GM20000 (cell line): ENCODE data around the gene FBF1.
A peak's percentile ranks its signal among the peaks of the same experiment; 100 is the strongest.
"Not testable (repeated sequence)": the region's sequence is repeated elsewhere in the genome, so short reads cannot be mapped to it uniquely, and the experiment has no call there.

Experiments
- DNase-seq: peaks from one replicate; pipeline ENCODE4 v3.0.0; 2012; ENCODE audit warnings: low spot score
- TF ChIP-seq, protein P1 (sequence below): IDR thresholded peaks from 2 replicates; pipeline ENCODE4 v1.5.1; 2012; ENCODE audit warnings: mild to moderate bottlenecking, control low read depth; ENCODE audit errors: extremely low read depth, missing control alignments

FBF1 gene

DNA sequence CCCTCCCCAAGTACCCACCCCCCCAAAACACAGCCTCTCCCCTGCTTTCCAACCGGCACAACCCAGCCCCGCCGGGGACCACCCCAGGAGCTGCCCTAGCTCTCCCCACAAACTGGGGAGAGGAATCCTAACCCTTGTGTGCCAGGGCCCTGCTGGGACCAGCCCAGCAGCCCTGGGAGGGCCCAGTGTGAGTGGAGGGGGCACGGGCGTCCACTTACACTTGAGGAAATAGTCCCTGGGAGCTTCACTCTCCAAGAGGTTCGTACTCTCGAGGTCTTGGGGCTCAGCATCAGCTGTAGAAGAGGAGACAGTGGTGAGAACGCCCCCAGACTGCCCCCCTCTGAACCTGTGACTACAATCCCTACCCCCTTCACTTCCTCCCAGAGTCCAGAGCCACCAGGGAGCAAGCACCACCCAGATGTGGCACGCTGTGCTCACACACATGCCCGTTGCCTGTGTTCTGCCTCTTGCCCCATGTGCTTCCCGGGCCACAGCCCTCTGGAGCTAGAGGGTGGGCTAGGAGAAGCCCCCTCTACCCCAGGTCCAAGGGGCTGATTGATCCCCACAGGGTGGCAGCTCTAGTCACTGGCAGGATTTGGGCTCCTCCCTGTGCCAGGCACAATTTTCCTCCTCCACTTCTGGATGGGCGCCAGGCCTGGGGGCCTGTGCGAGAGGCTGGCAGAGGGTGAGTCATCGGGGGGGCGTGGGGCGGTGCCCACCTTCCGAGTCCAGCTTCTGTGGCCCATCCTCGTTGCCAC lies 65.5 kb downstream of the FBF1 start:
- DNase-seq, result peak; percentile 10
- TF ChIP-seq, protein P1, sequence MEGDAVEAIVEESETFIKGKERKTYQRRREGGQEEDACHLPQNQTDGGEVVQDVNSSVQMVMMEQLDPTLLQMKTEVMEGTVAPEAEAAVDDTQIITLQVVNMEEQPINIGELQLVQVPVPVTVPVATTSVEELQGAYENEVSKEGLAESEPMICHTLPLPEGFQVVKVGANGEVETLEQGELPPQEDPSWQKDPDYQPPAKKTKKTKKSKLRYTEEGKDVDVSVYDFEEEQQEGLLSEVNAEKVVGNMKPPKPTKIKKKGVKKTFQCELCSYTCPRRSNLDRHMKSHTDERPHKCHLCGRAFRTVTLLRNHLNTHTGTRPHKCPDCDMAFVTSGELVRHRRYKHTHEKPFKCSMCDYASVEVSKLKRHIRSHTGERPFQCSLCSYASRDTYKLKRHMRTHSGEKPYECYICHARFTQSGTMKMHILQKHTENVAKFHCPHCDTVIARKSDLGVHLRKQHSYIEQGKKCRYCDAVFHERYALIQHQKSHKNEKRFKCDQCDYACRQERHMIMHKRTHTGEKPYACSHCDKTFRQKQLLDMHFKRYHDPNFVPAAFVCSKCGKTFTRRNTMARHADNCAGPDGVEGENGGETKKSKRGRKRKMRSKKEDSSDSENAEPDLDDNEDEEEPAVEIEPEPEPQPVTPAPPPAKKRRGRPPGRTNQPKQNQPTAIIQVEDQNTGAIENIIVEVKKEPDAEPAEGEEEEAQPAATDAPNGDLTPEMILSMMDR, result no peak

DNA sequence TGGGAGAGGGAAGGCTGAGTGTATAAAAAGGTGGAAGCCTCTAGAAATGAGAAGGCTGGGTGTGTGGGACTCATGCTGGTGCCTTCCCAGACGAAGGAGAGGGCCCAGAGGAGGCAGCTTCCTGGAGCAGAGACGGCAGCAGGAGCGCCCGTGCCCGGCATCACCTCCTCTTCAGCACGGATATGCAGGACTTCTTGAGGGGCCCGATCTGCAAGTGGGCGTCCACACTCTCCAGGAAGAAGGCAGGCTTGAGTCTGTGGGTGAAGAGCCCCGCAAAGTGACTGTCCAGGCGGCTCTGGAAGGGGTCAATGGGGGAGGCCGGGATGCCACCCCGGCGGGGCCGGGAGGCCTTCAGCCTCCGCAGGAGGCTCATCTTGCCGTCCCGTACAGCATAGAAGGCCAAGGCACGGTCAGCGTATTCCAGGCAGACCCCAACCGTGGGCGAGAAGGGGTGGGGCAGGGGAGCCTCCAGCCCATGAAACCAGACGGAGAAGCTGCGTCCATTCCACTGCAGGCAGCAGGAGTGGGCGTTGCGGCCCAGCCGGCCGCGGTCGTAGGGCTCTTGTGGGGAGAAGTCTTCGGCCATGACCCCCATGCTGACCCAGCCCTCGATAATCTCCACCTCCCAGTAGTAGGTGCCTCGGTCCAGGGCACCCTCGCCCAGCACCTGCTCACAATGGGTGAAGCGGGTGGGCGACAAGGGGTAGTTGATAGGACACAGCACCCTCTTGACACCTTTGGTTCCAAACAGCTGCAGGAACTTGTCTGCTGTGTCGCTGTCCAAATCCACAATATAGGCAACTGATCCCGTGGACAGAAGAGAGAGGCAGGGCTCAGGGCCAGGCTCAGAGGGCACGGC lies 66.3 kb downstream of the FBF1 start:
- DNase-seq, result peak; percentile 5
- TF ChIP-seq, protein P1, result no peak

DNA sequence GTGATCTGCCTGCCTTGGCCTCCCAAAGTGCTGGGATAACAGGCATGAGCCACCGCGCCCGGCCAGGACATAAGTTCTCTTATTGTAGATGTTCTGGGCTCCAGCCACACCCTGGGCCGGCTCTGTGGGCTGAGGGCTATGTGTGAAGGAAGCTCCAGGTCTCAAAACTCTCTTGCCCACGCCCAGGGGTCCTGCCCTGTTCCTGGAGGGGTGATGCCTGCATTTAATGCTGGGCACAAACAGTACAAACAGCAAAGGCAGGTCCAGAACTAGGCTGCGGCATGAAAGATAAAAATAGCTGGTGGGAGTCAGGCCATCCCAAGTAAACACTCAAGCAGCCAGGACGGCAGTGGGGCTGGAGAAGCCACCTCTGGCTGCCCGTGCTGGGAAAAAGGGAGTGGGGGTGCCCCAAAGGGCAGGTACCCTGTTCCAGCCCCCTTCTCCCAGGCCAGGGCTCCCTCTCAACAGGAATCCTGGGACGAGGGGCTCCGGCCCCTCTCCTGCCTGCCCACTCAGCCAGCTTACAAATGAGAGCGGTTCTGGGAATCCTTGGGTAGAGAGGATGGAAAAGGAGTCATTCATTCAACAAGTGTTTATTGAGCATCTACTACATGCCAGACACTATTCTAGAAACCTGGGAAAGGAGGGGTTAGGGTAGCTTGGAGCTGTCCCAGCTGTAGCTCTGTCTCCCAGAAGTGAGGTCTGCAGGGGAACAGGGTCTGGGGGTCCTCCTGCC lies 67.1 kb downstream of the FBF1 start:
- DNase-seq, result no peak
- TF ChIP-seq, protein P1, result no peak

DNA sequence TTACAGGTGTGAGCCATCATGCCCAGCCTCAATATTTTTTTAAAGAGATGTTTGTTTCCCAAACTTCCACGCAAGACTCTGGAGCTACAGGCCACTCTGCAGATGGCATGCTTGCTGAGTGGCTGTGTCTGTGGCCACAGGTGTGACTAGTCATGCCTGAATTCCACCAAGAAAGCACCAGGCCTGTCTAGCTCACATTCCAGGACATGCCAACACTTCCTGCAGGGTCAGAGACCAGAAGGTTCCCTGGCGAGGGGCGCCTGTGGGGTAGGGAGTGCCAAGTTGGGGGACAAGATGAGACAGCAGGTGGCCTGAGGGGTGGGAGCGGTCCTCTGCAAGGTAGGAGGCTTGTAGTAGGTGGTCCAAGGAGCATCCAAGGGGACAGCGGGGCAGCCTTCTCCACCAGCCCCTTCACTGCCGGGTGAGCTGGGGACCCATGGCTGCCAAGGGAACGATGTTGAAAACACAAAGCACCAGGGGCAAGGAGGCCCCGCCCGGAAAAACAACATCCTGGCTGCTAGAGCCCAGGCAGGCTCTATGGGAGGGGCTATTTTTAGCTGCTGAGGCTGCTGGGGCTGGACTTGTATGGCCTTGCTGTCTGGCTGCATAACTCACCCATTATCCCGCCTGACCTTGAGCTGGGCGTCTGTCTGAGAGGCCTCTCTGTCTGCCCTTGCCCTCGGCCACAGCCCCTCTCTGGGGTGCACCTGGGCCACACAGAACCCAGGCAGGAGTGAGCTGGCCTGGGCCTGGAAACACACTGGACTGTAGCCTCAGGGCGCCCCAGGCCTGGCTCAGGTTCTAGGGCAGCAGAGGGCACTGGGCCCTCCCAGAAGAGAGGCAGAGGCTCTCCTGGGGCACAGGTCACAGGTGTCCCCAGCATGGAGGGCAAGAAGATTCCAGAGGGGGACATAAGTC lies 68.1 kb downstream of the FBF1 start:
- TF ChIP-seq, protein P1, result no peak
- DNase-seq, result no peak

DNA sequence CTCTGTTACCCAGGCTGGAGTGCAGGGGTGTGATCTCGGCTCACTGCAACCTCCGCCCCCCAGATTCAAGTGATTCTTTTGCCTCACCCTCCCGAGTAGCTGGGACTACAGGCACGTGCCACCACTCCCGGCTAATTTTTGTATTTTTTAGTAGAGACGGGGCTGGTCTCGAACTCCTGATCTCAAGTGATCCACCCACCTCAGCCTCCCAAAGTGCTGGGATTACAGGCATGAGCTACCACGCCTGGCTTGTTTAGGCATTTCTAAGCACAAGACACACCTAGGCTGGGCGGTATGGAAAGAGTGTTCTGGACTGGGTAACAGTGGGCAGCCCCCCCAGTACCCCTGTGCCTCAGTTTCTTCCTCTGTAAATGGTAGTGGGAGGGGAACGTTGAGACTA lies 70.6 kb downstream of the FBF1 start:
- not testable (repeated sequence) for DNase-seq

DNA sequence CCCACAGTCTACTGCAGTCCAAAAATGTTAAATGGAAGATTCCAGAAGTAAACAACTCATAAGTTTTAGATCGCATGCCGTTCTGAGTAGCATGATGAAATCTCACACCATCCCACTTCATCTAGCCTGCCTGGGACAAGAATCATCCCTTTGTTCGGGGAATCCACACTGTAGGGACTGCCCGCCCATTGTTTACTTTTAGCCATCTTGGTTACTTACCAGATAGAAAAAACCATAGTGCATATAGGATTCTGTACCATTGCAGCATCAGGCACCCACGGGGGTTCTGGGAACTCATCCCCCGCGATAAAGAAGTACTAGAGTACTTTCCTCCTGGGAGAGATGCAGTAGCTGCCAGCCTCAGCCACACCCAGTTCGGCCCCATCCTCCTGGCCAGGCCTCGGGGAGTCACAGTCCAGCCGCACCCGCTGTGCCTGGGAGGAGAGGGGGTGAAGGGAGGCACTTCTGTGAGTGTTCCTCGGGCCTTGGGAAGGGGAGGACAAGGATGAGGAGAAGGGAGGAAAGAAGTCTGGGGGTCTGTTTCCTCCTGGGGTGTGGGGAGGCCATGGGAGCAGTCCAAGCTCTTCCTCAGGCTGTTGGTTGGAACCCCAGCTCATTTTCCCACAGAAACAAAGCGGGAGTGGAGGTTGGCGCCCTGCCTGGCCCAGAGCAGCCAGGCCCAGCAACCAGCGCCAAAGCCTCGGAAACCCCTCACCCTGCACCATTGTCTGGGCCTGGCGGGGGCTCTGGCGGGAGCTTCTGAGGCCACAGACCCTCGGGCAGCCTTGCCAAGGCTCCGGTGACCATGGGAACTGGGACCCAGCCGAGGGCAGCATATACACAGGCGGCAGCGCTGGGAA lies 71.3 kb downstream of the FBF1 start:
- TF ChIP-seq, protein P1, result no peak
- DNase-seq, result no peak

DNA sequence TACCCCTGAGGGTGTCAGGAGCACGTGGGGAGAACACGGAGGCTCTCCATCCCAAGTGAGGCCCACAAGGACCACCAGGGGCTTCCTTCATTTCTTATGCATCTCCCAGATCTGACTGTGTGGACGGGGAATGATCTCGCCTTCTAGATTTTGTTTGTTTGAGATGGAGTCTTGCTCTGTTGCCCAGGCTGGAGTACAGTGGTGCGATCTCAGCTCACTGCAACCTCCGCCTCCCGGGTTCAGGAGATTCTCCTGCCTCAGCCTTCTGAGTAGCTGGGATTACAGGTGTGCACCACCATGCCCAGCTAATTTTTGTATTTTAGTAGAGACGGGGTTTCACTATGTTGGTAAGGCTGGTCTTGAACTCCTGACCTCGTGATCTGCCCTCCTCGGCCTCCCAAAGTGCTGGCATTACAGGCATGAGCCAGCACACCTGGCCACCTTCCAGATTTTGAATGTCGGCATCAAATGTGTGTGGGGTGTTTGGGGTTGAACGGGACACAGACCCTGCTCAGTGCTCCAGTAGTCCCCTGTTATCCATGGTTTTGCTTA lies 72.0 kb downstream of the FBF1 start:
- DNase-seq, result not testable (repeated sequence)

DNA sequence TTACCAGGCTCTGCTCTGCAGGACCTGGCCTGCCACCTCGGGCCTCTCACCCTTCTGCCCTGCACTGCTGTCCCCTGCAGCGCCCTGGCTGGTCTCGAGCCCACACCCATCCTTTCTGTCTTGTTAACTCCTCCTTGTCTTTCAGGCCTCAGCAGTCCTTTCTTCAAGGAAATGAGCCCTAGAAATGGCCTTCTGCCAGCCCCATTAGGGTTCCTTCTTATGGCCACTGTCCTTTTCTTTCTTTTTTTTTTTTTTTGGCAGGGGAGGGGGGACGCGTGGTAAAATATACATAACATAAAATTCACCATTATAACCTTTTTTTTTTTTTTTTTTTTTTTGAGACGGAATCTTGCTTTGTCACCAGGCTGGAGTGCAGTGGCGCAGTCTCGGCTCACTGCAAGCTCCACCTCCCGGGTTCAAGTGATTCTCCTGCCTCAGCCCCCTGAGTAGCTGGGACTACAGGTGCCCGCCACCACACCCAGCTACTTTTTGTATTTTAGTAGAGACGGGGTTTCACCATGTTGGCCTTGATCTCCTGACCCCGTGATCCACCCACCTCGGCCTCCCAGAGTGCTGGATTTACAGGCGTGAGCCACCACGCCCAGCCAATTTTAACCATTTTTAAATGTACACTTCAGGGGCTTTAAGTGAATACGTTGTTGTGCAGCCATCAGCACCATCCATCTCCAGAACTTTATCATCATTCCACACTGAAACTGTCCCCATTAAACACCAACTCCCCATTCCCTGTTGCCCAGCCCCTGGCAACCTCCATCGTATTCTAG lies 75.2 kb downstream of the FBF1 start:
- not testable (repeated sequence) for DNase-seq

DNA sequence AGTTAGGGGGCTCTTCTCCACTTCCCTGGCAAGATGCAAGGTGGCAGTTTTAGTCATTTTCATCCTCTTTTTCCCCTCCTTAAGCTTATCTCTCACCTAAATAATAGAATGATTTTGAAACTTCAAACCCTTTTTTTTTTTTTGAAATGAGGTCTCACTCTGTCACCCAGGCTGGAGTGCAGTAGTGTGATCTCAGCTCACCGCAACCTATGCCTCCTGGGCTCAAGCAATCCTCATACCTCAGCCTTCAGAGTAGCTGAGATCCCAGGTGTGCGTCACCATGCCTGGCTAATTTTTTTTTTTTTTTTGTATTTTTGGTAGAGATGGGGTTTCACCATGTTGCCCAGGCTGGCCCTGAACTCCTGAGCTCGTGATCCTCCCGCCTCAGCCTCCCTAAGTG lies 76.0 kb downstream of the FBF1 start:
- not testable (repeated sequence) for DNase-seq
